ENCODE measurements around the gene TCF25.
A peak's percentile ranks its signal among the peaks of the same experiment; 100 is the strongest.
"Not testable (repeated sequence)": the region's sequence is repeated elsewhere in the genome, so short reads cannot be mapped to it uniquely, and the experiment has no call there.

TCF25 gene

GRCh38 chr16:89924925-89925307, 51.5 kb downstream of the TCF25 start:
- no peak overlapping the region for H2BK120ac ChIP-seq (ENCODE audit: low read depth, low read length)
- no peak overlapping the region for H4K5ac ChIP-seq (ENCODE audit: low read length)
- peaks cover 4% of the 10 kb centered on the region for H3K79me1 ChIP-seq (ENCODE audit: low read length)
- no peak overlapping the region for H4K8ac ChIP-seq (ENCODE audit: low read depth, low read length)
- peaks cover 3% of the 10 kb centered on the region for H3K4me1 ChIP-seq (ENCODE audit: control insufficient read depth, low read depth, low read length)
- H3K23ac ChIP-seq (ENCODE audit: low read length) = no peak overlapping the region
- H3K56ac ChIP-seq (ENCODE audit: low read length) = no peak overlapping the region
- DNase-seq = no peak
- H3K27ac ChIP-seq (ENCODE audit: low read depth, low read length) = no peak overlapping the region
- peak overlapping the region; percentile 34 for H3K4me2 ChIP-seq (ENCODE audit: low read length)
- no peak overlapping the region for H3K18ac ChIP-seq (ENCODE audit: low read length)
- no CpG with 5 or more reads among the region's 4 CpGs for WGBS (ENCODE audit: extremely low coverage, insufficient coverage, low lambda C conversion rate)
- H2BK5ac ChIP-seq (ENCODE audit: low read length) = no peak overlapping the region
- no peak overlapping the region for H3K4me3 ChIP-seq (ENCODE audit: low read length)
- H3K27me3 ChIP-seq (ENCODE audit: insufficient read depth, low read length, poor library complexity) = no peaks in the 10 kb centered on the region
- H3K4ac ChIP-seq (ENCODE audit: low read depth, low read length) = no peak overlapping the region
- H2BK15ac ChIP-seq (replicated peaks; ENCODE audit: low read depth) = no peak overlapping the region
- H2AK5ac ChIP-seq (ENCODE audit: low read length) = no peak overlapping the region
- H3K9ac ChIP-seq (ENCODE audit: low read length) = no peak overlapping the region
- H3K79me2 ChIP-seq (ENCODE audit: control insufficient read depth, insufficient read depth, low read length) = no peaks in the 10 kb centered on the region
- no peaks in the 10 kb centered on the region for H3K36me3 ChIP-seq (ENCODE audit: control insufficient read depth, insufficient read depth, low read length)

- no peak overlapping the region for H2AK5ac ChIP-seq (ENCODE audit: low read length)
- no peak overlapping the region for H2BK5ac ChIP-seq (ENCODE audit: low read length)
- H4K5ac ChIP-seq (ENCODE audit: low read length) = no peak overlapping the region
- H3K27me3 ChIP-seq (ENCODE audit: insufficient read depth, low read length, poor library complexity) = no peaks in the 10 kb centered on the region
- no peak overlapping the region for H3K18ac ChIP-seq (ENCODE audit: low read length)
- WGBS (ENCODE audit: extremely low coverage, insufficient coverage, low lambda C conversion rate) = no CpG with 5 or more reads among the region's 42 CpGs
- peak; percentile 58 for DNase-seq
- peak overlapping the region; percentile 49 for H3K27ac ChIP-seq (ENCODE audit: low read depth, low read length)
- peaks cover 2% of the 10 kb centered on the region for H3K4me1 ChIP-seq (ENCODE audit: control insufficient read depth, low read depth, low read length)
- no peak overlapping the region for H2BK15ac ChIP-seq (replicated peaks; ENCODE audit: low read depth)
- no peak overlapping the region for H3K4ac ChIP-seq (ENCODE audit: low read depth, low read length)
- H3K4me2 ChIP-seq (ENCODE audit: low read length) = peak overlapping the region; percentile 51
- H3K4me3 ChIP-seq (ENCODE audit: low read length) = peak overlapping the region; percentile 29
- H3K36me3 ChIP-seq (ENCODE audit: control insufficient read depth, insufficient read depth, low read length) = no peaks in the 10 kb centered on the region
- H3K9ac ChIP-seq (ENCODE audit: low read length) = peak overlapping the region; percentile 62
- no peak overlapping the region for H2BK120ac ChIP-seq (ENCODE audit: low read depth, low read length)
- no peak overlapping the region for H4K8ac ChIP-seq (ENCODE audit: low read depth, low read length)
- H3K79me2 ChIP-seq (ENCODE audit: control insufficient read depth, insufficient read depth, low read length) = no peaks in the 10 kb centered on the region
- H3K23ac ChIP-seq (ENCODE audit: low read length) = no peak overlapping the region
- H3K56ac ChIP-seq (ENCODE audit: low read length) = peak overlapping the region; percentile 77
- H3K79me1 ChIP-seq (ENCODE audit: low read length) = peaks cover 4% of the 10 kb centered on the region
Observed at GRCh38 chr16:89925596-89926079, 52.2 kb downstream of the TCF25 start.

GRCh38 chr16:89931305-89931896, 58.0 kb downstream of the TCF25 start:
- Histone ChIP-seq H4K8ac (ENCODE audit: low read depth, low read length) (no peak overlapping the region), H2AK5ac (ENCODE audit: low read length) (no peak overlapping the region), H3K4me3 (ENCODE audit: low read length) (no peak overlapping the region), H3K36me3 (ENCODE audit: control insufficient read depth, insufficient read depth, low read length) (peaks cover 9% of the 10 kb centered on the region), H3K9ac (ENCODE audit: low read length) (no peak overlapping the region), H2BK15ac (replicated peaks; ENCODE audit: low read depth) (no peak overlapping the region), H3K4me1 (ENCODE audit: control insufficient read depth, low read depth, low read length) (no peaks in the 10 kb centered on the region), H3K27me3 (ENCODE audit: insufficient read depth, low read length, poor library complexity) (no peaks in the 10 kb centered on the region), H3K18ac (ENCODE audit: low read length) (no peak overlapping the region), H3K23ac (ENCODE audit: low read length) (no peak overlapping the region), H3K79me1 (ENCODE audit: low read length) (peaks cover 2% of the 10 kb centered on the region), H3K4ac (ENCODE audit: low read depth, low read length) (no peak overlapping the region), H3K79me2 (ENCODE audit: control insufficient read depth, insufficient read depth, low read length) (no peaks in the 10 kb centered on the region), H3K4me2 (ENCODE audit: low read length) (no peak overlapping the region), H2BK5ac (ENCODE audit: low read length) (no peak overlapping the region), H3K27ac (ENCODE audit: low read depth, low read length) (no peak overlapping the region), H3K56ac (ENCODE audit: low read length) (no peak overlapping the region), H4K5ac (ENCODE audit: low read length) (no peak overlapping the region), H2BK120ac (ENCODE audit: low read depth, low read length) (no peak overlapping the region)
- WGBS (ENCODE audit: extremely low coverage, insufficient coverage, low lambda C conversion rate) = no CpG with 5 or more reads among the region's 16 CpGs
- no peak for DNase-seq

- Histone ChIP-seq H3K27me3 (ENCODE audit: insufficient read depth, low read length, poor library complexity) (no peaks in the 10 kb centered on the region), H3K23ac (ENCODE audit: low read length) (no peak overlapping the region), H3K18ac (ENCODE audit: low read length) (no peak overlapping the region), H2BK120ac (ENCODE audit: low read depth, low read length) (no peak overlapping the region), H3K56ac (ENCODE audit: low read length) (no peak overlapping the region), H3K79me2 (ENCODE audit: control insufficient read depth, insufficient read depth, low read length) (no peaks in the 10 kb centered on the region), H3K4me1 (ENCODE audit: control insufficient read depth, low read depth, low read length) (no peaks in the 10 kb centered on the region), H3K36me3 (ENCODE audit: control insufficient read depth, insufficient read depth, low read length) (peaks cover 9% of the 10 kb centered on the region), H4K5ac (ENCODE audit: low read length) (no peak overlapping the region), H2BK15ac (replicated peaks; ENCODE audit: low read depth) (no peak overlapping the region), H2BK5ac (ENCODE audit: low read length) (no peak overlapping the region), H3K79me1 (ENCODE audit: low read length) (peaks cover 2% of the 10 kb centered on the region), H2AK5ac (ENCODE audit: low read length) (no peak overlapping the region), H3K9ac (ENCODE audit: low read length) (no peak overlapping the region), H3K4ac (ENCODE audit: low read depth, low read length) (no peak overlapping the region), H4K8ac (ENCODE audit: low read depth, low read length) (no peak overlapping the region), H3K27ac (ENCODE audit: low read depth, low read length) (no peak overlapping the region), H3K4me3 (ENCODE audit: low read length) (no peak overlapping the region), H3K4me2 (ENCODE audit: low read length) (no peak overlapping the region)
- no peak for DNase-seq
- WGBS (ENCODE audit: extremely low coverage, insufficient coverage, low lambda C conversion rate) = no CpG with 5 or more reads among the region's 6 CpGs
Observed at GRCh38 chr16:89931964-89932363, 58.6 kb downstream of the TCF25 start.

- H4K5ac ChIP-seq (ENCODE audit: low read length); H3K79me2 ChIP-seq (ENCODE audit: control insufficient read depth, insufficient read depth, low read length); H3K4me2 ChIP-seq (ENCODE audit: low read length); H2BK120ac ChIP-seq (ENCODE audit: low read depth, low read length); H3K56ac ChIP-seq (ENCODE audit: low read length); H2AK5ac ChIP-seq (ENCODE audit: low read length); H3K27me3 ChIP-seq (ENCODE audit: insufficient read depth, low read length, poor library complexity); H2BK5ac ChIP-seq (ENCODE audit: low read length); DNase-seq; H3K23ac ChIP-seq (ENCODE audit: low read length); H3K4me3 ChIP-seq (ENCODE audit: low read length); H3K9ac ChIP-seq (ENCODE audit: low read length); H3K79me1 ChIP-seq (ENCODE audit: low read length); H3K4me1 ChIP-seq (ENCODE audit: control insufficient read depth, low read depth, low read length); H2BK15ac ChIP-seq (replicated peaks; ENCODE audit: low read depth); H3K27ac ChIP-seq (ENCODE audit: low read depth, low read length); H3K4ac ChIP-seq (ENCODE audit: low read depth, low read length); H4K8ac ChIP-seq (ENCODE audit: low read depth, low read length); H3K36me3 ChIP-seq (ENCODE audit: control insufficient read depth, insufficient read depth, low read length); H3K18ac ChIP-seq (ENCODE audit: low read length): not testable (repeated sequence)
- no CpG with 5 or more reads among the region's 29 CpGs for WGBS (ENCODE audit: extremely low coverage, insufficient coverage, low lambda C conversion rate)
Observed at GRCh38 chr16:89934019-89934418, 60.6 kb downstream of the TCF25 start.
